Measurements from ENCODE around the gene SDR42E1.

GRCh38 chr16:82016964-82017363 lies 5.7 kb upstream of the SDR42E1 start:
- TF ChIP-seq CTCF (IDR thresholded peaks at IDR 0.05) (no peak), POLR2A (IDR thresholded peaks at IDR 0.05) (no peak)

All from uterus (tissue), 2 donors.